ENCODE data around the gene DNAJA4. TPM values are rescaled to one million over a fixed set of nuclear protein-coding genes. Genes with fewer than 3 reads are reported as not detected.

Gene DNAJA4
- total and polyA plus RNA-seq, 2 of the 13 experiments (the other 11 are each of a cell fraction or from before 2014, with no cell fraction given), result not detected

DNA sequence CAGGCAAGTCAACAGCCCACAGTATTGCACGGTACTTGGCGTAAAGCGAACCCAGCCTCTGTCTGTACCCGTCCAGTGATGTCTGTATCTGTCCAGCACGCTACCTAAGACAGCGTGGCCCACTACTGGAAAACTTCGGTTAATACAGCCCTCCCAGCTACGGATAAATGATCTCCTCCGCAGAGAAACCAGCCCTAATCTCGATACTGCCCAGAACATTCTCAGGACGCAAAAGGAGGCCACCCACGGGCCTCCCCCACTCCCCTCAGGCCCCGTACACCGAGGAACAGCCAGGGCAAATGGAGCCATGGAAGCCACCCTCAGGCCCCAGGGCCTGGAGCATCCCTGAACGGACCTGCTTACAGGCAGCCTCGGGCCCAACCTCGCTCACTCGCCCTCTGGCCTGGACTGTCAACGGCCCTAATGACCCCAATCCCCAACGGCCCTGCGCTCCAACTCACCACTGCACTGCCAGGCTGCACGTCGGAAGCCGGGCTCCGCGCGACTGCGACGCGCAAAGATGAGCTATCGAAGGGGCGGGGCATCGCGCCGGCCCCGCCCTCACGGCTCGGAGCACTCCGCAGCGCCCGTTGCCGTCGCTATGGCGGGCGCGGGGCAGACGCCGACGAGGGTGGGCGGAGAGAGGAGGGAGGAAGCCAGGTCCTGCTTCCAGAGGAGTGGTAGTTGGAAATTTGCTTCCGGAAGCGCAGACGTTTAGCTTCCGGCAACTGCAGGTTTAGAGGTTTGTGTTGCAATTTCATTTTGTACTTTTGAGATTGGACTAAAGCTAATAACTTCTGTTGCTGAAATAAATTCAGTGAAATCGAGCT lies 35.0 kb downstream of the DNAJA4 start, which contains the start of gene SKIC8 (continued):
- TF ChIP-seq, protein P1, sequence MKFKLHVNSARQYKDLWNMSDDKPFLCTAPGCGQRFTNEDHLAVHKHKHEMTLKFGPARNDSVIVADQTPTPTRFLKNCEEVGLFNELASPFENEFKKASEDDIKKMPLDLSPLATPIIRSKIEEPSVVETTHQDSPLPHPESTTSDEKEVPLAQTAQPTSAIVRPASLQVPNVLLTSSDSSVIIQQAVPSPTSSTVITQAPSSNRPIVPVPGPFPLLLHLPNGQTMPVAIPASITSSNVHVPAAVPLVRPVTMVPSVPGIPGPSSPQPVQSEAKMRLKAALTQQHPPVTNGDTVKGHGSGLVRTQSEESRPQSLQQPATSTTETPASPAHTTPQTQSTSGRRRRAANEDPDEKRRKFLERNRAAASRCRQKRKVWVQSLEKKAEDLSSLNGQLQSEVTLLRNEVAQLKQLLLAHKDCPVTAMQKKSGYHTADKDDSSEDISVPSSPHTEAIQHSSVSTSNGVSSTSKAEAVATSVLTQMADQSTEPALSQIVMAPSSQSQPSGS (CRISPR knock-in tag; IDR thresholded peaks at IDR 0.05), result 0 out of 2 replicates have a peak, but pooled peaks have one; percentile 41
- TF ChIP-seq SP1 (IDR thresholded peaks at IDR 0.05) (peak; percentile 47; the same call in 1 of the 2 replicates), SP1 (CRISPR knock-in tag; IDR thresholded peaks at IDR 0.05) (peak; percentile 98), TRIM24 (CRISPR knock-in tag; IDR thresholded peaks at IDR 0.05) (no peak), EEA1 (CRISPR knock-in tag; IDR thresholded peaks at IDR 0.05; ENCODE audit: borderline replicate concordance) (no peak), ZNF672 (CRISPR knock-in tag; IDR thresholded peaks at IDR 0.05) (no peak), U2AF1 (optimal IDR thresholded peaks at IDR 0.05; ENCODE audit: low read depth, low read length) (no peak), ZBTB8A (CRISPR knock-in tag; IDR thresholded peaks at IDR 0.05; ENCODE audit: borderline replicate concordance, low read depth) (no peak), SIN3B (IDR thresholded peaks at IDR 0.05; ENCODE audit: low read length) (peak; percentile 80), ZBTB2 (CRISPR knock-in tag; IDR thresholded peaks at IDR 0.05; ENCODE audit: low read depth) (peak; percentile 94), KDM5A (IDR thresholded peaks at IDR 0.05; ENCODE audit: borderline replicate concordance, low read length) (peak; percentile 97), ARID3A (IDR thresholded peaks at IDR 0.05; ENCODE audit: low read depth, low read length) (no peak), ZNF546 (CRISPR knock-in tag; conservative IDR thresholded peaks at IDR 0.05) (no peak), NCOA2 (CRISPR knock-in tag; IDR thresholded peaks at IDR 0.05) (peak; percentile 32; the same call in 1 of the 2 replicates), XRCC5 (optimal IDR thresholded peaks at IDR 0.05; ENCODE audit: low read length) (peak; percentile 68), MBNL3 (CRISPR knock-in tag; conservative IDR thresholded peaks at IDR 0.05) (no peak)
- TF ChIP-seq, protein P2, sequence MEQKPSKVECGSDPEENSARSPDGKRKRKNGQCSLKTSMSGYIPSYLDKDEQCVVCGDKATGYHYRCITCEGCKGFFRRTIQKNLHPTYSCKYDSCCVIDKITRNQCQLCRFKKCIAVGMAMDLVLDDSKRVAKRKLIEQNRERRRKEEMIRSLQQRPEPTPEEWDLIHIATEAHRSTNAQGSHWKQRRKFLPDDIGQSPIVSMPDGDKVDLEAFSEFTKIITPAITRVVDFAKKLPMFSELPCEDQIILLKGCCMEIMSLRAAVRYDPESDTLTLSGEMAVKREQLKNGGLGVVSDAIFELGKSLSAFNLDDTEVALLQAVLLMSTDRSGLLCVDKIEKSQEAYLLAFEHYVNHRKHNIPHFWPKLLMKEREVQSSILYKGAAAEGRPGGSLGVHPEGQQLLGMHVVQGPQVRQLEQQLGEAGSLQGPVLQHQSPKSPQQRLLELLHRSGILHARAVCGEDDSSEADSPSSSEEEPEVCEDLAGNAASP (CRISPR knock-in tag; IDR thresholded peaks at IDR 0.05; ENCODE audit: borderline replicate concordance), result no peak
- TF ChIP-seq, protein P3, sequence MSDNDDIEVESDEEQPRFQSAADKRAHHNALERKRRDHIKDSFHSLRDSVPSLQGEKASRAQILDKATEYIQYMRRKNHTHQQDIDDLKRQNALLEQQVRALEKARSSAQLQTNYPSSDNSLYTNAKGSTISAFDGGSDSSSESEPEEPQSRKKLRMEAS (IDR thresholded peaks at IDR 0.05), result peak; percentile 75

Data from HepG2 (cell line).